ENCODE data around the gene ACP7. TPM values are rescaled to one million over a fixed set of nuclear protein-coding genes. Genes with fewer than 3 reads are reported as not detected.
"Not testable (repeated sequence)": the region's sequence is repeated elsewhere in the genome, so short reads cannot be mapped to it uniquely, and the experiment has no call there.

The ACP7 gene
- polyA plus RNA-seq, 2 of the 4 experiments (the other 2 are of a cell fraction) = 0.06 to 0.25 TPM

DNA sequence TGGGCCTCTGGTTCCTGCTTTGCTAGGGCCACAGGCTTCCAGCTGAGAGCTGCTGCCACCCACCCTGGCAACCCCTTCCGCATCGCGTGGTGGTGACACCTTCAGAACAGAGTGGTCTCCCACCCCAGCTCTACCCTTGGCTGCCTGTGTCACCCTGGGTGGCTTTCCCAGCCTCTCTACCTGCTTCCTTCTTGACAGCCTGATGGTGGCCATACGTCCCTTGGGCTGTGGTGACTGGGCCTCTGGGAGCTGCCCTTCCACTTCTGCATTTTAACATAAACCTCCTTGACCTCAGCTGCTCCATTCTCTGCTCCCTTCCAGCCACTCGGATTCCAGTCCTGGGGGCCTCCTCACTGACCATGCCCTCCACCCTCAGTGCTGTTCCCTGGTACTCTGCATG, 58.5 kb downstream of the ACP7 start:
- FAIRE-seq (no peak), ATAC-seq (no peak), DNase-seq (ENCODE audit: low read depth in 1 of 2, low spot score in 1 of 2) (no peak)
- TF ChIP-seq SMC3 (IDR thresholded peaks at IDR 0.05) (no peak), TFCP2L1 (CRISPR knock-in tag; IDR thresholded peaks at IDR 0.05) (no peak), HEYL (CRISPR knock-in tag; IDR thresholded peaks at IDR 0.05) (no peak), KDM1A (IDR thresholded peaks at IDR 0.05; ENCODE audit: low read depth) (no peak), NPAS2 (CRISPR knock-in tag; IDR thresholded peaks at IDR 0.05; ENCODE audit: borderline replicate concordance) (no peak), ZNF302 (CRISPR knock-in tag; IDR thresholded peaks at IDR 0.05) (no peak), ZSCAN20 (CRISPR knock-in tag; IDR thresholded peaks at IDR 0.05) (no peak), JUN (IDR thresholded peaks at IDR 0.05) (no peak), CHD4 (IDR thresholded peaks at IDR 0.05; ENCODE audit: borderline replicate concordance) (no peak), EP300 (IDR thresholded peaks at IDR 0.05) (no peak), EHMT2 (IDR thresholded peaks at IDR 0.05; ENCODE audit: low read depth) (no peak)
- TF ChIP-seq, protein P1, sequence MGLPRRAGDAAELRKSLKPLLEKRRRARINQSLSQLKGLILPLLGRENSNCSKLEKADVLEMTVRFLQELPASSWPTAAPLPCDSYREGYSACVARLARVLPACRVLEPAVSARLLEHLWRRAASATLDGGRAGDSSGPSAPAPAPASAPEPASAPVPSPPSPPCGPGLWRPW (IDR thresholded peaks at IDR 0.05) = no peak
- H3K4me2 ChIP-seq = no peak overlapping the region
- H3K4me1 ChIP-seq = peaks cover 47% of the 10 kb centered on the region
- ChIA-PET CTCF (interaction anchor here (0.9 to 4.2 kb wide), 9 partner anchors 11 to 255 kb away, joined by 3 to 23 read pairs (median 5); no protein-coding TSS in a partner anchor), POLR2A (no interaction called here)
- WGBS (ENCODE audit: missing lambda C conversion rate) = 91% methylated on average over 5 of the region's 5 CpGs
- no peaks in the 10 kb centered on the region for H3K9me3 ChIP-seq
- no peak overlapping the region for H3K4me3 ChIP-seq
- H3K27ac ChIP-seq = no peak overlapping the region

DNA sequence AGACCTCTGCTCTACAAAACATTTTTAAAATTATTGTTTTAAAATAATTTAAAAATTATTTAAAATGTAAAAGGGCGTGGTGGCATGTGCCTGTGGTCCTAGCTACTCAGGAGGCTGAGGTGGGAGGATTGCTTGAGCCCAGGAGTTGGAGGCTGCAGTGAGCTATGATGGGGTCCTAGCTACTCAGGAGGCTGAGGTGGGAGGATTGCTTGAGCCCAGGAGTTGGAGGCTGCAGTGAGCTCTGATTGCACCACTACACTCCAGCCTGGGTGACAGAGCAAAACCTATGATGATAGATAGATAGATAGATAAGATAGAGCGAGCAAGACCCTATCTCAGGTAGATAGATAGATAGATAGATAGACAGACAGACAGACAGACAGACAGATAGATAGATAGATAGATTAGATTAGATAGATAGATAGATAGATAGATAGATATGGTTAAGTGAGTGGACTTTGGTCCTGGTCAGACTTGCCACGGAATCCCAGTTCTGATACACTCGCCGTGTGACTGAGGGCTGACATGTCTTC, 59.7 kb downstream of the ACP7 start:
- FAIRE-seq; ATAC-seq; DNase-seq (ENCODE audit: low read depth in 1 of 2, low spot score in 1 of 2); H3K9me3 ChIP-seq; H3K4me3 ChIP-seq: not testable (repeated sequence)
- WGBS (ENCODE audit: missing lambda C conversion rate) = 84% methylated on average over 5 of the region's 5 CpGs
- CTCF ChIA-PET = interaction anchor here (0.7 to 4.2 kb wide), 13 partner anchors 10 to 740 kb away, joined by 3 to 23 read pairs (median 5); partner anchors contain the start of genes MRPS12 and SARS2
- POLR2A ChIA-PET = interaction anchor here (0.7 kb wide), 1 partner anchor 162 kb away, joined by 5 read pairs; no protein-coding TSS in a partner anchor
- Histone ChIP-seq H3K4me2 (peak overlapping the region; percentile 48), H3K27ac (peak overlapping the region in 1 of 2 experiments; percentile 53; a peak in 2 of 6 replicates), H3K4me1 (peaks cover 36% of the 10 kb centered on the region)

DNA sequence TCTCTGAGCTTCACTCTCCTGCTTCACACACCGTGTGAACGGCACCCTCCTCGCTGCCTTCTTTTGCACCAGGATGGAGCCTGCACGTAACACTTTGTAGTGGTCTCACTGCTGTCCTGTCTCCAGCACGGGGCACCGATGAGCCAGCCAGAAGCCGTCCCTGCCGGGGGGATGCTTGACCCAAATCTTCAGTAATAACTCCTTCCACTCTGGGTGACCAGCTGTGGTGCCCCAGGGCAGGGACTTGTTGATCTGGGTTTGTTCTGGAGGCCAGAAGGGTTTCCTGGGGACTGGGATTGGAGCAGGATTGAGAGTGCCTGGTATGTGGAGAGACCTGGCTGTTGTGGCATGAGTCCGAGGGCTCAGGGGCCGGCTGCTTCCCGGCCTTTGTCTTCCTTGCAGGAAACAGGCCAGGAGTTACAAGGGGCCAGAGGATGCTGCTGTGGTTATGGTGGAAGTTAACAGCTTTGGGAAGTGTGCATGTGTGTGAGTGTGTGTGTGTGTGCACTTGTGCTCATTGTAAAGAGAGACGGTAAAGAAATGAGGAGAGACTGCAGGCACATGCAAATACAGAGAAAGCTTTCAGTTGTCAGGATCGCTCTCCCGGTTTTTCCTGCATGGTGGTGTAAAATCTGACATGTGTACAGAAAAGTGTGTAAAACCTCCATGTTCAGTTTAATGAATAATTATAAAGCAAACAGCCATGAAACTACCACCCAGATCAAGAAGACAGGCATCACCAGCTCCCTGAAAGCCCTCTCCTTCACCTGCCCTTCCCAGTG, 60.3 kb downstream of the ACP7 start:
- TF ChIP-seq FOXS1 (CRISPR knock-in tag; IDR thresholded peaks at IDR 0.05) (no peak), JUNB (IDR thresholded peaks at IDR 0.05) (no peak), RAD21 (conservative IDR thresholded peaks at IDR 0.05 in 1 of 2, IDR thresholded peaks at IDR 0.05 in 1 of 2) (no peak), MAZ (IDR thresholded peaks at IDR 0.05; ENCODE audit: borderline replicate concordance, low read depth, low read length) (no peak), TFCP2L1 (CRISPR knock-in tag; IDR thresholded peaks at IDR 0.05) (no peak), EHF (CRISPR knock-in tag; IDR thresholded peaks at IDR 0.05) (no peak)
- TF ChIP-seq, protein P2, sequence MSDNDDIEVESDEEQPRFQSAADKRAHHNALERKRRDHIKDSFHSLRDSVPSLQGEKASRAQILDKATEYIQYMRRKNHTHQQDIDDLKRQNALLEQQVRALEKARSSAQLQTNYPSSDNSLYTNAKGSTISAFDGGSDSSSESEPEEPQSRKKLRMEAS (IDR thresholded peaks at IDR 0.05) = no peak
- TF ChIP-seq, protein P3, sequence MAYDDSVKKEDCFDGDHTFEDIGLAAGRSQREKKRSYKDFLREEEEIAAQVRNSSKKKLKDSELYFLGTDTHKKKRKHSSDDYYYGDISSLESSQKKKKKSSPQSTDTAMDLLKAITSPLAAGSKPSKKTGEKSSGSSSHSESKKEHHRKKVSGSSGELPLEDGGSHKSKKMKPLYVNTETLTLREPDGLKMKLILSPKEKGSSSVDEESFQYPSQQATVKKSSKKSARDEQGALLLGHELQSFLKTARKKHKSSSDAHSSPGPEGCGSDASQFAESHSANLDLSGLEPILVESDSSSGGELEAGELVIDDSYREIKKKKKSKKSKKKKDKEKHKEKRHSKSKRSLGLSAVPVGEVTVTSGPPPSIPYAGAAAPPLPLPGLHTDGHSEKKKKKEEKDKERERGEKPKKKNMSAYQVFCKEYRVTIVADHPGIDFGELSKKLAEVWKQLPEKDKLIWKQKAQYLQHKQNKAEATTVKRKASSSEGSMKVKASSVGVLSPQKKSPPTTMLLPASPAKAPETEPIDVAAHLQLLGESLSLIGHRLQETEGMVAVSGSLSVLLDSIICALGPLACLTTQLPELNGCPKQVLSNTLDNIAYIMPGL (CRISPR knock-in tag; IDR thresholded peaks at IDR 0.05; ENCODE audit: borderline replicate concordance) = no peak
- DNase-seq (ENCODE audit: low read depth in 1 of 2, low spot score in 1 of 2) = no peak
- ChIA-PET POLR2A (no interaction called here), CTCF (interaction anchor here (0.7 to 4.2 kb wide), 21 partner anchors 8 to 741 kb away, joined by 3 to 23 read pairs (median 5); partner anchors contain the start of genes FBXO17, MRPS12 and SARS2)
- peak overlapping the region in 1 of 2 experiments; percentile 53; a peak in 3 of 6 replicates for H3K27ac ChIP-seq
- ATAC-seq = peak; percentile 45 to 65
- peak; percentile 79 for FAIRE-seq
- WGBS (ENCODE audit: missing lambda C conversion rate) = 55% methylated on average over 14 of the region's 14 CpGs
- no peak overlapping the region for H3K4me3 ChIP-seq
- H3K9me3 ChIP-seq = 0 out of 3 replicates have a peak, but pooled peaks cover 3% of the 10 kb centered on the region
- peaks cover 30% of the 10 kb centered on the region for H3K4me1 ChIP-seq
- peak overlapping the region; percentile 48 for H3K4me2 ChIP-seq

Measured in A549 (cell line).